Testis (tissue), 2 donors: ENCODE data around the gene NUDT12.

Source experiments
- CTCF ChIP-seq, 3 experiments: fragments of 450-650 bp in 2 of 3; fragments of 200-600 bp in 1 of 3; sonication (generic) in 1 of 3; IDR thresholded peaks; one replicate each; pipeline ENCODE4 v1.5.1; 2016 to 2019; ENCODE audit warnings: antibody characterized with exemption in 3 of 3, mild to moderate bottlenecking in 2 of 3, moderate library complexity in 1 of 3
- POLR2A ChIP-seq: fragments of 450-650 bp; IDR thresholded peaks from one replicate; pipeline ENCODE4 v1.6.1; 2017; ENCODE audit warnings: antibody characterized with exemption, mild to moderate bottlenecking, moderate library complexity

GRCh38 chr5:103573411-103573810 is 10.8 kb upstream of the NUDT12 start:
- TF ChIP-seq CTCF (IDR thresholded peaks at IDR 0.05): no peak
- no peak for TF ChIP-seq POLR2A
